ENCODE results near the gene CSNK1G2.
A peak's percentile ranks its signal among the peaks of the same experiment; 100 is the strongest.

The CSNK1G2 gene

GRCh38 chr19:1961000-1961883 is 20.3 kb downstream of the CSNK1G2 start:
- Histone ChIP-seq H3K9me3 (ENCODE audit: control insufficient read depth in 2 of 2, low read length in 2 of 2) (no peaks in the 10 kb centered on the region), H3K27me3 (ENCODE audit: control insufficient read depth in 2 of 2, insufficient read depth in 2 of 2, low read length in 2 of 2) (no peaks in the 10 kb centered on the region), H3K4me3 (ENCODE audit: low read length in 2 of 2) (no peak overlapping the region), H3K36me3 (ENCODE audit: control insufficient read depth in 2 of 2, insufficient read depth in 2 of 2, low read length in 2 of 2) (peaks cover 0 to 9% of the 10 kb centered on the region in 2 donors), H3K27ac (ENCODE audit: low read depth in 2 of 2, low read length in 2 of 2) (no peak overlapping the region), H3K9ac (ENCODE audit: low read depth in 1 of 2, low read length in 2 of 2) (no peak overlapping the region), H3K4me1 (ENCODE audit: control insufficient read depth in 2 of 2, insufficient read depth in 2 of 2, low read length in 2 of 2) (no peaks in the 10 kb centered on the region)

GRCh38 chr19:1962674-1963073 is 21.7 kb downstream of the CSNK1G2 start:
- Histone ChIP-seq H3K4me3 (ENCODE audit: low read length in 2 of 2) (no peak overlapping the region), H3K9ac (ENCODE audit: low read depth in 1 of 2, low read length in 2 of 2) (no peak overlapping the region), H3K4me1 (ENCODE audit: control insufficient read depth in 2 of 2, insufficient read depth in 2 of 2, low read length in 2 of 2) (no peaks in the 10 kb centered on the region), H3K27me3 (ENCODE audit: control insufficient read depth in 2 of 2, insufficient read depth in 2 of 2, low read length in 2 of 2) (no peaks in the 10 kb centered on the region), H3K9me3 (ENCODE audit: control insufficient read depth in 2 of 2, low read length in 2 of 2) (no peaks in the 10 kb centered on the region), H3K36me3 (ENCODE audit: control insufficient read depth in 2 of 2, insufficient read depth in 2 of 2, low read length in 2 of 2) (peaks cover 0 to 7% of the 10 kb centered on the region in 2 donors), H3K27ac (ENCODE audit: low read depth in 2 of 2, low read length in 2 of 2) (no peak overlapping the region)

DNA sequence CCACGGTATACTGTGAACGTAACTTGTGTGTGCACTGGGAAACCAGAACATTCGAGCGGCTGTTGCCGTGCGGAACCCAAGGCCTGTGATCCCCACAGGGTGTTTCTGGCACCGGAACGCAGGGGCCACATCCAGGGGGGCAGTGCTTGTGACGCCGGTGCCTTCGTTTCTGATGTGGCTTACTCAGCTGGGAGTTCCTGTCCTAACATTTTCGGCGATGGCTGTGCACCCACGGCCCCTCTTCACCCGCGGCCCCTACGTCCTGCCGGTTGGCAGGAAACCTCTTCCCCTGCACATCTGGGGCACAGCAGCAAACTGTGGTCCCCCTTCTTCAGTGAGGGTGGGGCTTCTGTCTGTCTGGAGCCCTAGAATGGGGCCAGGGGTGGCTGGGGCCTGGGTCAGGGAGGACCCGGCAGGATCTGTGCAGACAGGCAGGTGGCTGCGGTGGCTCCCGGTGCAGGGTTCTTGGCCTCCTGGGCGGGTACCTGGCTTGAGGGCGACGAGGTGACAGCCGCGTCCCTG is 26.2 kb downstream of the CSNK1G2 start:
- Histone ChIP-seq H3K9ac (ENCODE audit: low read depth in 1 of 2, low read length in 2 of 2) (no peak overlapping the region), H3K36me3 (ENCODE audit: control insufficient read depth in 2 of 2, insufficient read depth in 2 of 2, low read length in 2 of 2) (peaks cover 6 to 11% of the 10 kb centered on the region in 2 donors), H3K4me3 (ENCODE audit: low read length in 2 of 2) (no peak overlapping the region), H3K4me1 (ENCODE audit: control insufficient read depth in 2 of 2, insufficient read depth in 2 of 2, low read length in 2 of 2) (peaks cover 0 to 2% of the 10 kb centered on the region in 2 donors), H3K9me3 (ENCODE audit: control insufficient read depth in 2 of 2, low read length in 2 of 2) (no peaks in the 10 kb centered on the region), H3K27ac (ENCODE audit: low read depth in 2 of 2, low read length in 2 of 2) (no peak overlapping the region), H3K27me3 (ENCODE audit: control insufficient read depth in 2 of 2, insufficient read depth in 2 of 2, low read length in 2 of 2) (no peaks in the 10 kb centered on the region)

DNA sequence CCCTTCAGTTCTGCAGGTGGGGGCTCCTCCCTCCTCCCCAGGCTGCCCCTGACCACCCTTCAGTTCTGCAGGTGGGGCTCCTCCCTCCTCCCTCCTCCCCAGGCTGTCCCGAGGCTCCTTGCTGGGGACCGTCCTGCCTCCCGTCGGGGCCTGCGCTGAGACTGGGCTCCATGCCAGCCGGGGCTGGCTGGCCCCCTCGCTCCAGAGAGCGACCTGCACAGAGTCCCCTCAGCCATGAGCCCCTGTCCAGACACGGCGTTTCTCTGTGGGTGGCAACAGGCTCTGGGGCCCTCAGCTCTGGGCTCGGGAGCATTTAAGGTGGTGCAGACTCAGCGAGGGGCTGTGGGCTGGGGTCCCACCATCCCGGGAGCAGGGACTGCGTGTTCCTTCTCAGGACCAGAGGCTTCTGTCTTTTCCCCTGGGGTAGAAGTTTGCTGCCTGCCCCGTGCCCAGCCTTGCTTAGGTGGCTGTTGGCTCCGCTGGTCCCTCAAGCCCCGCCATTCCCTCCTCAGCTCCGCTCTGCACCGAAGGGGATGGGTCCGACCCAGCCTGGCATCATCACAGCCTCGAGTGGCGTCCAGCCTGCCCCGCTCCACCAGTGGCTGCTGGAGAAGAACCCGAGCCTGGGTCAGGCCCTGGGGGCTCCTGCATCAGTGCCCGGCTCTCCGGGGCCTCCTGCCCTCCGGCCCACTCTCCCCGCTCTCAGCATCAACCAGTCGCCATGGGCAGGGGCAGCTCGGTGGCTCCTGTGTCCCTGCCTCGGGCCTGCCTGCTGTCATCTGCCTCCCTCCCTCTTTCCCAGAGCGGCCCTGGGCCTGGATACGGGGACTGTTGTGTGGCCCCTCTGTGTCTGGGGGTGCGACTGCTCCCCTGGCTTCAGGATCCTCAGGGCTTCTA is 27.6 kb downstream of the CSNK1G2 start:
- Histone ChIP-seq H3K36me3 (ENCODE audit: control insufficient read depth in 2 of 2, insufficient read depth in 2 of 2, low read length in 2 of 2) (peaks cover 6 to 7% of the 10 kb centered on the region in 2 donors), H3K9ac (ENCODE audit: low read depth in 1 of 2, low read length in 2 of 2) (no peak overlapping the region)

GRCh38 chr19:1969176-1970002 is 28.4 kb downstream of the CSNK1G2 start:
- peaks cover 0 to 2% of the 10 kb centered on the region in 2 donors for H3K4me1 ChIP-seq (ENCODE audit: control insufficient read depth in 2 of 2, insufficient read depth in 2 of 2, low read length in 2 of 2)
- H3K9me3 ChIP-seq (ENCODE audit: control insufficient read depth in 2 of 2, low read length in 2 of 2): no peaks in the 10 kb centered on the region
- H3K27me3 ChIP-seq (ENCODE audit: control insufficient read depth in 2 of 2, insufficient read depth in 2 of 2, low read length in 2 of 2): no peaks in the 10 kb centered on the region
- no peak overlapping the region for H3K9ac ChIP-seq (ENCODE audit: low read depth in 1 of 2, low read length in 2 of 2)
- no peak overlapping the region for H3K27ac ChIP-seq (ENCODE audit: low read depth in 2 of 2, low read length in 2 of 2)
- H3K36me3 ChIP-seq (ENCODE audit: control insufficient read depth in 2 of 2, insufficient read depth in 2 of 2, low read length in 2 of 2): peaks cover 5 to 6% of the 10 kb centered on the region in 2 donors
- no peak overlapping the region for H3K4me3 ChIP-seq (ENCODE audit: low read length in 2 of 2)

More for the DNA sequence above, 27.6 kb downstream of the CSNK1G2 start:
- H3K27ac ChIP-seq (ENCODE audit: low read depth in 2 of 2, low read length in 2 of 2): no peak overlapping the region
- no peaks in the 10 kb centered on the region for H3K27me3 ChIP-seq (ENCODE audit: control insufficient read depth in 2 of 2, insufficient read depth in 2 of 2, low read length in 2 of 2)
- H3K9me3 ChIP-seq (ENCODE audit: control insufficient read depth in 2 of 2, low read length in 2 of 2): no peaks in the 10 kb centered on the region
- H3K4me3 ChIP-seq (ENCODE audit: low read length in 2 of 2): no peak overlapping the region
- peaks cover 0 to 2% of the 10 kb centered on the region in 2 donors for H3K4me1 ChIP-seq (ENCODE audit: control insufficient read depth in 2 of 2, insufficient read depth in 2 of 2, low read length in 2 of 2)

DNA sequence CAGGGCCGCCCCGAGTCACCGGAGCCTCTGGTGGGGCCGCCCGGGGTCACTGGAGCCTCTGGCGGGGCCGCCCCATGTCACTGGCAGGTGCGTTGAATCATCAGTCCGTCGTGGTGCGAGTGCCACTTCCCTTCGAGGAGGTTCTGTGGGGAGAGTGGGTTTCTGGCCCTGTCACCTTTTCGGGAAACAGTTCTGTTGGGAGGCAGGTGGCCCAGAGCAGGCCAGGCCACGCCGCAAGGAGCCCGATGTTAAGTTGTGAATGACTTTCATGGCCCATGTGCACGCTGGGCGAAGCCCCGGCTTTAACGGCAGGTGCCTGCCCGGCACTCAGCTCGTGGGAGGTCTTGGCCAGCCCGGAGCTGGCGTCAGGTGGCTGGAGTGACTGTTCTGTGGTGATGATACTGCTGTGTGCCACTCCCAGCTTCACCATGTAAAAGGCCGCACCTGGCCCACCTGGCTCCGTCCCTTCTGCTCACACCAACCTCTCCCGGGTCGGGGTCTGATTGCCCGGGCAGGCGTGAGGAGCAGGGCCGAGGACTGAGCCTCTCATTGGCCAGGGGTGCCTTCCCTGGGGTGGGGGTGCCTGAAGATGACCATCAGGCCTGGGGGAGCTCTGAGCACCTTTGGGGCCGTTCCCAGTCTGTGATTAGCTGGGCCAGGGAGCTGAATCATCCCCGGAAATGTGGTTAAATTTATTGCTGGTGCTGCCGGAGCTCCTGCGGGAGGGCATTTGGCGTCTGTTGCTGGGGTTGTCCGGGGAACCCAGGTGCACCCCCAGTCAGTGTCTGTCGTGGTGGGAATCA is 29.2 kb downstream of the CSNK1G2 start:
- peak overlapping the region in 1 of 2 donors; percentile 6 for H3K27ac ChIP-seq (ENCODE audit: low read depth in 2 of 2, low read length in 2 of 2)
- no peaks in the 10 kb centered on the region for H3K27me3 ChIP-seq (ENCODE audit: control insufficient read depth in 2 of 2, insufficient read depth in 2 of 2, low read length in 2 of 2)
- no peak overlapping the region for H3K9ac ChIP-seq (ENCODE audit: low read depth in 1 of 2, low read length in 2 of 2)
- H3K4me3 ChIP-seq (ENCODE audit: low read length in 2 of 2): no peak overlapping the region
- no peaks in the 10 kb centered on the region for H3K9me3 ChIP-seq (ENCODE audit: control insufficient read depth in 2 of 2, low read length in 2 of 2)
- peaks cover 0 to 2% of the 10 kb centered on the region in 2 donors for H3K4me1 ChIP-seq (ENCODE audit: control insufficient read depth in 2 of 2, insufficient read depth in 2 of 2, low read length in 2 of 2)
- peaks cover 7 to 11% of the 10 kb centered on the region in 2 donors for H3K36me3 ChIP-seq (ENCODE audit: control insufficient read depth in 2 of 2, insufficient read depth in 2 of 2, low read length in 2 of 2)

DNA sequence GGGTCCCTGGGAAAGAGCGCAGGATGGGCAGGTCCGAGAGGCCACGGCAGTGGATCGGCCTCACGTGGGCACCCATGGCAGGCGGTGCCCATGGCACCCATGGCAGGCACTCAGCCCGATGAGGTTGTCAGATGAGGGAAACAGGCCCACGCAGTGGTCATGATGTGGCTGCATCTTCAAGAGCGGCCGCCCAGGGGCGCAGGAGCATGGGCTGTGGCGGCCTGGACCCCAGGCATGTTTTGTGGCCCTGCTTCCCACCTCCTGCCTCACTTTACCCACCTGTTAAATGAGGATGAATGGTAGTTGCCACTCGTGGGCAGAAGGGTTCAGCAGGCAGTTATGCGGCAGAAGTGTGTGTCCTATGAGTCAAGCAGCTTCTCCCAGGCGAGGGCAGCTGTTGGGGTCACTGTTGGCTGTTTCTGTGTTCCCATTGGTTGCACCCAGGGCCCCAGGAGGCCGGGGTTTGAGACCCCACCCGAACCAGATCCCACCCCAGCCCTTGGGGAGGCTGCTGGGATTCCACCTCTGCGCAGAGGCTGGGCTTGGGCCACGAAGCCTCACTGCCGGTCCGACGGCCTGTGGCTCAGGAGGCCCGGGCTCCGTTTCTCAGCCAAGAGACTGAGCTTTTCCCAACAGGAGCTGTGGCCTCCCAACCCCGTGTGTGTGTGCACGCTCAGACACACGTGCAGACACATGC is 30.0 kb downstream of the CSNK1G2 start:
- H3K27ac ChIP-seq (ENCODE audit: low read depth in 2 of 2, low read length in 2 of 2): peak overlapping the region in 1 of 2 donors; percentile 6
- peaks cover 0 to 2% of the 10 kb centered on the region in 2 donors for H3K4me1 ChIP-seq (ENCODE audit: control insufficient read depth in 2 of 2, insufficient read depth in 2 of 2, low read length in 2 of 2)
- H3K9ac ChIP-seq (ENCODE audit: low read depth in 1 of 2, low read length in 2 of 2): no peak overlapping the region
- H3K9me3 ChIP-seq (ENCODE audit: control insufficient read depth in 2 of 2, low read length in 2 of 2): no peaks in the 10 kb centered on the region
- no peak overlapping the region for H3K4me3 ChIP-seq (ENCODE audit: low read length in 2 of 2)
- H3K36me3 ChIP-seq (ENCODE audit: control insufficient read depth in 2 of 2, insufficient read depth in 2 of 2, low read length in 2 of 2): peaks cover 10 to 13% of the 10 kb centered on the region in 2 donors
- H3K27me3 ChIP-seq (ENCODE audit: control insufficient read depth in 2 of 2, insufficient read depth in 2 of 2, low read length in 2 of 2): no peaks in the 10 kb centered on the region

- Histone ChIP-seq H3K9me3 (ENCODE audit: control insufficient read depth in 2 of 2, low read length in 2 of 2) (no peaks in the 10 kb centered on the region), H3K36me3 (ENCODE audit: control insufficient read depth in 2 of 2, insufficient read depth in 2 of 2, low read length in 2 of 2) (peaks cover 15 to 18% of the 10 kb centered on the region in 2 donors), H3K4me3 (ENCODE audit: low read length in 2 of 2) (no peak overlapping the region), H3K9ac (ENCODE audit: low read depth in 1 of 2, low read length in 2 of 2) (no peak overlapping the region), H3K27ac (ENCODE audit: low read depth in 2 of 2, low read length in 2 of 2) (no peak overlapping the region), H3K4me1 (ENCODE audit: control insufficient read depth in 2 of 2, insufficient read depth in 2 of 2, low read length in 2 of 2) (peaks cover 0 to 1% of the 10 kb centered on the region in 2 donors), H3K27me3 (ENCODE audit: control insufficient read depth in 2 of 2, insufficient read depth in 2 of 2, low read length in 2 of 2) (no peaks in the 10 kb centered on the region)
Observed at GRCh38 chr19:1974381-1975161, 33.6 kb downstream of the CSNK1G2 start.

Measured in mucosa of rectum (tissue), 2 donors.